ENCODE measurements around the gene PIM1. TPM values are rescaled to one million over a fixed set of nuclear protein-coding genes. Genes with fewer than 3 reads are reported as not detected.

PIM1 gene
- total RNA-seq, 4 donors from 2014 or later = 136 to 173 (median 150) TPM

DNA sequence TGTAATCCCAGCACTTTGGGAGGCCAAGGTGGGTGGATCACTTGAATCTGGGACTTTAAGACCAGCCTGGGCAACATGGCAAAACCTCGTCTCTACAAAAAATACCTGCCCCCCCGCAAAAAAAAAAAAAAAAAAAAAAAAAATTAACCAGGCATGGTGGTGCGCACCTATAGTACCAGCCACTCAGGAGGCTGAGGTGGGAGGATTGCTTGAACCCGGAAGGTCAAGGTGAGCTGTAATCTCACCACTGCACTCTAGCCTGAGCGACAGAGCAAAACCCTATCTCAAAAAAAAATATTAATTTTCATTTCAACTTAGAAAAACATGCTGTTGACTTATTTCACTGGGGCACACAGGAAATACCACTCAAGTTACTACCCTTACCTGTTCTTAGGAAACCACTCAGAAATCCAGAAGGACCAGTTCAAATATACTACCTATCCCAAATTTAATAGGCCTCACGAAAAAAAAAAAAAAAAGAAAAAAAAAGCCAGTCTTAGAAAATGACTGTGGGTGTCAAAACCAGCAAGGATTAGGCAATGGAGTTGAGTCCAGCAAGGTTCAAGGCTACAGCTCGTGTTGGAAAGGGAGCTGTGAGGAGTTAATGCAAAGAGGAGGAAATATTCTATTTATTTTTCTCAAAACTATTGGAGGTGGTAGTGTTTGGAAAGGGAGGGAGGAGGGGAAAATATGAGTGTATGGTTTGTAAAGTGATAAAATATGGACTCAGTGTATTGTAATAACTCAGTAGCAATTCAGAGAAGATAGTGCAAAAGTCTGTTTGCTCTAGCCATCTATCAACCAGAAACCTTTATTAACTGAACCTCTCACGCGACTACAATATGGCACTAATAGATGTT, 33.9 kb upstream of the PIM1 start:
- intact Hi-C loops (cut with DNase I; ENCODE audit: low total_unique reads) = no loop called here
- DNase-seq (ENCODE audit: low spot score in 2 of 2) = no peak
- WGBS, 2 donors = 77 to 81% methylated on average over 9 of the region's 9 CpGs
- H3K4me3 ChIP-seq (ENCODE audit: low read depth, poor library complexity, severe bottlenecking) = no peak overlapping the region
- TF ChIP-seq, protein P1, sequence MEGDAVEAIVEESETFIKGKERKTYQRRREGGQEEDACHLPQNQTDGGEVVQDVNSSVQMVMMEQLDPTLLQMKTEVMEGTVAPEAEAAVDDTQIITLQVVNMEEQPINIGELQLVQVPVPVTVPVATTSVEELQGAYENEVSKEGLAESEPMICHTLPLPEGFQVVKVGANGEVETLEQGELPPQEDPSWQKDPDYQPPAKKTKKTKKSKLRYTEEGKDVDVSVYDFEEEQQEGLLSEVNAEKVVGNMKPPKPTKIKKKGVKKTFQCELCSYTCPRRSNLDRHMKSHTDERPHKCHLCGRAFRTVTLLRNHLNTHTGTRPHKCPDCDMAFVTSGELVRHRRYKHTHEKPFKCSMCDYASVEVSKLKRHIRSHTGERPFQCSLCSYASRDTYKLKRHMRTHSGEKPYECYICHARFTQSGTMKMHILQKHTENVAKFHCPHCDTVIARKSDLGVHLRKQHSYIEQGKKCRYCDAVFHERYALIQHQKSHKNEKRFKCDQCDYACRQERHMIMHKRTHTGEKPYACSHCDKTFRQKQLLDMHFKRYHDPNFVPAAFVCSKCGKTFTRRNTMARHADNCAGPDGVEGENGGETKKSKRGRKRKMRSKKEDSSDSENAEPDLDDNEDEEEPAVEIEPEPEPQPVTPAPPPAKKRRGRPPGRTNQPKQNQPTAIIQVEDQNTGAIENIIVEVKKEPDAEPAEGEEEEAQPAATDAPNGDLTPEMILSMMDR (IDR thresholded peaks at IDR 0.05) = no peak
- no peak for TF ChIP-seq POLR2A (IDR thresholded peaks at IDR 0.05)

DNA sequence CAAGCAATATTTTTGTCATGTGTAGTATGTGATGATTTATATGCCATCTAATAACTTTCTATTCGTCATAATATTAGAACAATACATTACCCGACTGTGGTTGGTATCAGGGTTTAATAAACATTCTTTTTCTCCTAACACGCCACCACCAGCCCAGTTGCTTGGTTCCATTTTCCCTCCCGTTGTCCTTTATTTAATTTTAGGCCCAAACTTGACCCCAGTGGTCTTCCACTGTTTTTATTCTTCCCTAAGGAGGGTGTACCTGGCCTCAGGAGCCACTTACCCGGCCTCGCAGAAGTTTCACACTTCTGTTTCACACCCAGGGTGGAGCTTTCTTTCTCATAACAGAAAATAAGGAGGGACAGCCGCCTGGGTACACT, 33.1 kb upstream of the PIM1 start:
- no peak for DNase-seq (ENCODE audit: low spot score in 2 of 2)
- no peak overlapping the region for H3K4me3 ChIP-seq (ENCODE audit: low read depth, poor library complexity, severe bottlenecking)
- TF ChIP-seq, protein P1 (IDR thresholded peaks at IDR 0.05) = no peak
- no peak for TF ChIP-seq POLR2A (IDR thresholded peaks at IDR 0.05)
- intact Hi-C loops (cut with DNase I; ENCODE audit: low total_unique reads) = no loop called here
- WGBS, 2 donors = 83 to 86% methylated on average over 7 of the region's 7 CpGs

DNA sequence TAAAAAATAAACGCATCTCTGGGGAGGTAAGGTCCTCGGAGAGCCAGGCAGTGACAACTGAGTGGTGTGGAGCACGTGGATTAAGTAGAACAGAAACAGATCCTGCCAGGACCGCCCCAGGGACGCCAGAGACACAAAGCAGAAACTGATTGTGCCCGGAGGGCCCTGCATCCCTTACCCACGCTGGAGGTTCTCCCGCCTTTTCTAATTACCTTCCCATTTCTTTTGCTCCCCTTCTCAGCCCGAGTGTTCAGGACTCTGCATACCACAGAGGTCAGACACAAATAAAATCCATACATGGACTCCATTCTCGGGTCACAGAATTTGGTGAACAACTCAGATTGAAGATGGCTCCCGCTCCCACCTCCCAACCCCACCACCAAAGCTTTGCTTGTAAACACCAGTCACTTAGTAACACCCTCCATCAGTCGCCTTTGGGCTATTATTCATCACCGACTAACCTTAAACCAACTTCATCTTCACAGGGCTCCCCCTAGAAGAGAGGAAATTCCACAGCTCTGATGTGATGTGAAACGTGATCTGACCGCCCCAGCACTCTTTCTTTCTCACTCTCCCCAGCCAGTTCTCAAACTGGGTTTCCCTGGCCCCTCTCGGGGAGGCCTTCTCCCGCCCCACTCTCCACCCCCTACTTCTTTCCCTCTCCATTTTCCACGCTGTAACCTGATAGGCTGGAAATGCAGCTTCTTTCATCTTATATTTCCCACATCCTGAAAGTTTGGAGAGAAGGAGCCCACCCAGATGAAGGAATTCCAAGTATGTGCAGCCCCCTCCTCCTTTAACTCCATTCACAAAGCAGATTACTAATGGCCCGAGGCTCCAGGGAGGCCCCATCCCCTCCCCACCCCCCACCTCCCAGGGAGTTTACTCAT, 32.5 kb upstream of the PIM1 start:
- H3K4me3 ChIP-seq (ENCODE audit: low read depth, poor library complexity, severe bottlenecking) = no peak overlapping the region
- TF ChIP-seq, protein P1 (IDR thresholded peaks at IDR 0.05) = no peak
- TF ChIP-seq POLR2A (IDR thresholded peaks at IDR 0.05) = no peak
- 50 to 60% methylated on average over 19 of the region's 19 CpGs for WGBS, 2 donors
- DNase-seq (ENCODE audit: low spot score in 2 of 2) = no peak
- intact Hi-C loops (cut with DNase I; ENCODE audit: low total_unique reads) = no loop called here

DNA sequence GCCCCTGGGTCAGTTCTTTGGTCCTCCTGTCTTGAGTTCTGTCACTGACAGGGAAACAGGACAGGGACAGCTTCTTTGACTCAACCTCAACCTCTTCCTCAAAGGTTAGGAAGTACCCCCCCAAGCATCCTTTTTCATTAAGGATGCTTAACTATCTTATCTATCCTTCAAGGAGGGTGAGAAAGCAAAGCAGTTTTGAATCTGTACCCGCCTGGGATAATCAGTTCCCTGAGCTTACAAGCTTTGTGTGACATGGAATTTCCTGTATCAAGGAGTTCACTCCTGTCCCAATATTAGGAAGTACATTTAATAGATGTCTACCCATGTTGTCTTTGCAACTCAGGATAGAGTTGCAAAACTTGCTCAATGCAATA, 31.1 kb upstream of the PIM1 start:
- intact Hi-C loops (cut with DNase I; ENCODE audit: low total_unique reads) = no loop called here
- TF ChIP-seq, protein P1 (IDR thresholded peaks at IDR 0.05) = no peak
- TF ChIP-seq POLR2A (IDR thresholded peaks at IDR 0.05) = no peak
- H3K4me3 ChIP-seq (ENCODE audit: low read depth, poor library complexity, severe bottlenecking) = no peak overlapping the region
- DNase-seq (ENCODE audit: low spot score in 2 of 2) = no peak
- WGBS, 2 donors = 90 to 100% methylated on average over 1 of the region's 1 CpG

DNA sequence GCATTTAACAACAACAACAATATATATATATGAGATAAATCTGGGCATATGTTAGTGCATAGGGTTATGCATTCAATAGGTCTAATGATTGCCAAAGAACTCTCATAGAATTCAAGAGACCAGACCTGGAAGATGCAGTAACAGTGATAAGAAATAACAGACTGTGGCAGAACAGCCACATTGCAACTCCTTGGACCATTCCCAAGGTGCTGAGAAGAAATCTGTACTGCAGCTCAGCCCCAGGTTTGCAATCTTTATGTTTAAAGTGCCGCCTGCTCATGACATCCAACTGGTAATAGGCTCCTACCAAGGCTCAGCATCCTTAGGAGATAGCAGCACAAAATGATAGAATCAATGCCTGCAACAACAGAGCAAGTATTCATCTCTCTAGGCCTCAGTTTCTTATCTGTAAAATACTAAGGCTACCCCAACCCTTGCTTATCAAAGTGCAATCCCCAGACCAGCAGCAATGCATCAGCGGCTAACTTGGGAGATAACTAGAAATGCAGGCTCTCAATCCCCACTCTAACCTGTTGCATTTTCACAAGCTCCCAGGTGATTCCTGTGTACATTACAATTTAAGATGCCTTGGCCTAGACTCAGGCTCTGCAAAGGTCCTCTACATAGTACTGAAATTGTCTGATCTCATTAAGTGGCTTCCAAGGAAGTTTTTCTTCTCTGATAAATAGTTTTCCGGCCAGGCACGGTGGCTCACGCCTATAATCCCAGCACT, 30.6 kb upstream of the PIM1 start:
- intact Hi-C loops (cut with DNase I; ENCODE audit: low total_unique reads) = no loop called here
- H3K4me3 ChIP-seq (ENCODE audit: low read depth, poor library complexity, severe bottlenecking) = no peak overlapping the region
- WGBS, 2 donors = 94 to 97% methylated on average over 5 of the region's 5 CpGs
- no peak for DNase-seq (ENCODE audit: low spot score in 2 of 2)
- TF ChIP-seq, protein P1 (IDR thresholded peaks at IDR 0.05) = no peak
- TF ChIP-seq POLR2A (IDR thresholded peaks at IDR 0.05) = no peak

Measured in lower leg skin (tissue), 4 donors.